Caco-2 (cell line): Measurements from ENCODE around the gene PRND. TPM values are rescaled to one million over a fixed set of nuclear protein-coding genes. Genes with fewer than 3 reads are reported as not detected.

Experiments used
- BruUV-seq: library from RNA; stranded (reverse); fragments of 400-500 nt; replicated peaks from 2 replicates; lab custom pipeline; 2021; lab: Mats Ljungman, UMichigan
- CTCF ChIA-PET: fragments of 300-600 bp; sonication (Branson Sonifier 250); formaldehyde crosslinking; loops from one replicate; lab custom pipeline; 2022; ENCODE audit warnings: antibody characterized with exemption; lab: Charles Lee
- POLR2A ChIA-PET: fragments of 300-600 bp; sonication (Branson Sonifier 250); formaldehyde crosslinking; loops from one replicate; lab custom pipeline; 2022; ENCODE audit warnings: antibody characterized with exemption; lab: Charles Lee
- DNase-seq, 2 experiments: peaks; one replicate each; pipeline versions ENCODE4 v3.0.0 to v3.0.0-alpha.2; 2020 to 2022
- H3K27me3 ChIP-seq: replicated peaks from 2 replicates; pipeline ENCODE4 v1.6.0; 2011; ENCODE audit warnings: low read length; ENCODE audit not compliant: control insufficient read depth, insufficient read depth
- H3K36me3 ChIP-seq: 2 replicates; pipeline ENCODE4 v1.5.1; 2011; ENCODE audit warnings: low read length; ENCODE audit not compliant: control insufficient read depth, insufficient read depth
- H3K4me1 ChIP-seq: fragments of 250-450 bp; sonication (Bioruptor Pico); 2 replicates; pipeline ENCODE4 v1.5.1; 2020; ENCODE audit warnings: mild to moderate bottlenecking
- H3K4me3 ChIP-seq: 2 replicates; pipeline ENCODE4 v1.5.1; 2011; ENCODE audit warnings: low read depth, mild to moderate bottlenecking, control low read depth, low read length
- H3K9me3 ChIP-seq: fragments of 250-450 bp; sonication (Bioruptor Pico); 2 replicates; pipeline ENCODE4 v1.5.1; 2020; ENCODE audit warnings: mild to moderate bottlenecking, moderate library complexity
- H3K27ac Mint-ChIP-seq: one replicate; pipeline ENCODE4 v1.8.0; 2022; ENCODE audit warnings: mixed read lengths; ENCODE audit not compliant: unreplicated experiment
- H3K27me3 Mint-ChIP-seq: one replicate; pipeline ENCODE4 v1.8.0; 2022; ENCODE audit warnings: mixed read lengths; ENCODE audit not compliant: insufficient read depth, unreplicated experiment
- H3K36me3 Mint-ChIP-seq: one replicate; pipeline ENCODE4 v1.8.0; 2022; ENCODE audit warnings: mild to moderate bottlenecking, mixed read lengths; ENCODE audit not compliant: insufficient read depth, unreplicated experiment
- H3K4me1 Mint-ChIP-seq: one replicate; pipeline ENCODE4 v1.8.0; 2022; ENCODE audit warnings: low read depth, mixed read lengths; ENCODE audit not compliant: unreplicated experiment
- H3K4me3 Mint-ChIP-seq: one replicate; pipeline ENCODE4 v1.8.0; 2022; ENCODE audit warnings: mild to moderate bottlenecking, moderate library complexity, mixed read lengths; ENCODE audit not compliant: unreplicated experiment
- H3K9me3 Mint-ChIP-seq: one replicate; pipeline ENCODE4 v1.8.0; 2022; ENCODE audit warnings: mixed read lengths; ENCODE audit not compliant: unreplicated experiment
- CTCF ChIP-seq, 2 experiments: fragments of 200-600 bp in 1 of 2; IDR thresholded peaks; 1 replicate in 1 of 2; 2 replicates in 1 of 2; pipeline versions ENCODE4 v1.5.1 to v1.8.0; 2011 to 2022; ENCODE audit warnings: antibody characterized with exemption in 1 of 2, control low read depth in 1 of 2, inconsistent platforms in 1 of 2, low read depth in 1 of 2, low read length in 1 of 2, mild to moderate bottlenecking in 1 of 2, moderate library complexity in 1 of 2; ENCODE audit not compliant: insufficient read depth in 1 of 2, severe bottlenecking in 1 of 2, unreplicated experiment in 1 of 2
- intact Hi-C: fragments of 100-400 bp; cut with micrococcal nuclease; formaldehyde crosslinking; loops from one replicate; pipeline ENCODE4 v1.10.0; 2022; ENCODE audit not compliant: unreplicated experiment
- total RNA-seq: library from RNA; stranded (reverse); gene quantifications from 2 replicates; pipeline ENCODE4 v1.2.3, GENCODE V29; 2022

Gene PRND
- total RNA-seq, 1 experiment from 2014 or later, result not detected

DNA sequence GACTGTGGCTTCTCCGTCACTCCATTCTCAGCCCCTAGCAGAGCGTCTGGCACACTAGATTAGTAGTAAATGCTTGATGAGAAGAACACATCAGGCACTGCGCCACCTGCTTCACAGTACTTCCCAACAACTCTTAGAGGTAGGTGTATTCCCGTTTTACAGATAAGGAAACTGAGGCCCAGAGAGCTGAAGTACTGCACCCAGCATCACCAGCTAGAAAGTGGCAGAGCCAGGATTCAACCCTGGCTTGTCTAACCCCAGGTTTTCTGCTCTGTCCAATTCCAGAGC is 3.5 kb downstream of the PRND start:
- peaks cover 1% of the 10 kb centered on the region for H3K4me1 Mint-ChIP-seq
- no peak overlapping the region for H3K4me3 Mint-ChIP-seq
- no TSS peak for BruUV-seq
- Histone ChIP-seq H3K36me3 (no peaks in the 10 kb centered on the region), H3K4me3 (no peak overlapping the region), H3K9me3 (no peaks in the 10 kb centered on the region), H3K27me3 (no peaks in the 10 kb centered on the region; the same call in 1 of the 2 replicates), H3K4me1 (peaks cover 4% of the 10 kb centered on the region; the same call in 1 of the 2 replicates)
- ChIA-PET POLR2A (no interaction called here), CTCF (interaction anchor here (1.2 to 3.2 kb wide), 2 partner anchors 112 to 119 kb away, joined by 4 to 12 read pairs; no protein-coding TSS in a partner anchor)
- H3K27me3 Mint-ChIP-seq, result peaks cover 3% of the 10 kb centered on the region
- no peaks in the 10 kb centered on the region for H3K36me3 Mint-ChIP-seq
- TF ChIP-seq CTCF (IDR thresholded peaks at IDR 0.05; ENCODE audit: insufficient read depth in 1 of 2, low read depth in 1 of 2, low read length in 1 of 2, severe bottlenecking in 1 of 2, unreplicated experiment in 1 of 2), result no peak
- DNase-seq, result no peak
- H3K9me3 Mint-ChIP-seq, result no peaks in the 10 kb centered on the region
- intact Hi-C loops, result no loop called here
- H3K27ac Mint-ChIP-seq, result no peak overlapping the region

GRCh38 chr20:4726710-4727397 is 5.1 kb downstream of the PRND start:
- no peak overlapping the region for H3K4me3 Mint-ChIP-seq
- no TSS peak for BruUV-seq

GRCh38 chr20:4728120-4728760 is 6.5 kb downstream of the PRND start:
- H3K27ac Mint-ChIP-seq, result no peak overlapping the region
- Histone ChIP-seq H3K36me3 (no peaks in the 10 kb centered on the region), H3K4me3 (no peak overlapping the region), H3K4me1 (no peaks in the 10 kb centered on the region), H3K9me3 (no peaks in the 10 kb centered on the region), H3K27me3 (no peaks in the 10 kb centered on the region)
- intact Hi-C loops, result no loop called here
- no peak for DNase-seq
- no peaks in the 10 kb centered on the region for H3K36me3 Mint-ChIP-seq
- no peaks in the 10 kb centered on the region for H3K9me3 Mint-ChIP-seq
- no peak overlapping the region for H3K4me3 Mint-ChIP-seq
- POLR2A ChIA-PET, result no interaction called here
- CTCF ChIA-PET, result no interaction called here
- TF ChIP-seq CTCF (IDR thresholded peaks at IDR 0.05; ENCODE audit: insufficient read depth in 1 of 2, low read depth in 1 of 2, low read length in 1 of 2, severe bottlenecking in 1 of 2, unreplicated experiment in 1 of 2), result no peak
- no peaks in the 10 kb centered on the region for H3K4me1 Mint-ChIP-seq
- no TSS peak for BruUV-seq
- H3K27me3 Mint-ChIP-seq, result peaks cover 11% of the 10 kb centered on the region

More at GRCh38 chr20:4726710-4727397, 5.1 kb downstream of the PRND start:
- POLR2A ChIA-PET, result no interaction called here
- CTCF ChIA-PET, result interaction anchor here (3.2 kb wide), 1 partner anchor 113 kb away, joined by 12 read pairs; no protein-coding TSS in a partner anchor
- no peak overlapping the region for H3K27ac Mint-ChIP-seq
- Histone ChIP-seq H3K36me3 (no peaks in the 10 kb centered on the region), H3K4me1 (no peaks in the 10 kb centered on the region), H3K27me3 (no peaks in the 10 kb centered on the region; the same call in 1 of the 2 replicates), H3K4me3 (no peak overlapping the region), H3K9me3 (no peaks in the 10 kb centered on the region)
- no peaks in the 10 kb centered on the region for H3K4me1 Mint-ChIP-seq
- no peaks in the 10 kb centered on the region for H3K36me3 Mint-ChIP-seq
- no peaks in the 10 kb centered on the region for H3K9me3 Mint-ChIP-seq
- peaks cover 3% of the 10 kb centered on the region for H3K27me3 Mint-ChIP-seq
- no peak for TF ChIP-seq CTCF (IDR thresholded peaks at IDR 0.05; ENCODE audit: insufficient read depth in 1 of 2, low read depth in 1 of 2, low read length in 1 of 2, severe bottlenecking in 1 of 2, unreplicated experiment in 1 of 2)
- DNase-seq, result no peak
- intact Hi-C loops, result no loop called here
